ENCODE measurements around the gene TMOD2.
A peak's percentile ranks its signal among the peaks of the same experiment; 100 is the strongest.

Gene TMOD2

GRCh38 chr15:51749307-51749706 lies 2.1 kb upstream of the TMOD2 start:
- Histone ChIP-seq H3K4me3 (no peak overlapping the region), H3K27ac (no peak overlapping the region)
- DNase-seq (ENCODE audit: low spot score) = no peak
- no peak for TF ChIP-seq CTCF (IDR thresholded peaks at IDR 0.05)

GRCh38 chr15:51750186-51750585 lies 1.2 kb upstream of the TMOD2 start:
- no peak overlapping the region for H3K27ac ChIP-seq
- H3K4me3 ChIP-seq = no peak overlapping the region
- no peak for DNase-seq (ENCODE audit: low spot score)
- TF ChIP-seq CTCF (IDR thresholded peaks at IDR 0.05) = no peak

- no peak for TF ChIP-seq CTCF (IDR thresholded peaks at IDR 0.05)
- no peak for DNase-seq (ENCODE audit: low spot score)
- Histone ChIP-seq H3K27ac (peak overlapping the region; percentile 27 to 86), H3K4me3 (peak overlapping the region; percentile 99)
These were observed 593 bp downstream of the TMOD2 start for GRCh38 chr15:51751697-51752683.

GRCh38 chr15:51752888-51753287 lies 1.5 kb downstream of the TMOD2 start:
- H3K27ac ChIP-seq = no peak overlapping the region
- TF ChIP-seq CTCF (IDR thresholded peaks at IDR 0.05) = no peak
- peak overlapping the region; percentile 99 for H3K4me3 ChIP-seq
- no peak for DNase-seq (ENCODE audit: low spot score)

GRCh38 chr15:51754267-51754666 lies 2.9 kb downstream of the TMOD2 start:
- no peak overlapping the region for H3K4me3 ChIP-seq
- no peak for TF ChIP-seq CTCF (IDR thresholded peaks at IDR 0.05)
- H3K27ac ChIP-seq = no peak overlapping the region
- no peak for DNase-seq (ENCODE audit: low spot score)

- no peak overlapping the region for H3K4me3 ChIP-seq
- H3K27ac ChIP-seq = no peak overlapping the region
- DNase-seq (ENCODE audit: low spot score) = no peak
- no peak for TF ChIP-seq CTCF (IDR thresholded peaks at IDR 0.05)
These were observed 4.4 kb downstream of the TMOD2 start for GRCh38 chr15:51755790-51756189.

GRCh38 chr15:51756482-51756881 lies 5.1 kb downstream of the TMOD2 start:
- Histone ChIP-seq H3K27ac (no peak overlapping the region), H3K4me3 (no peak overlapping the region)
- no peak for DNase-seq (ENCODE audit: low spot score)
- no peak for TF ChIP-seq CTCF (IDR thresholded peaks at IDR 0.05)

Measured in coronary artery (tissue), 2 donors.